NCI-H2196 (cell line): ENCODE data around the gene PLXND1.
A peak's percentile ranks its signal among the peaks of the same experiment; 100 is the strongest.

ENCODE experiments used
- DNase-seq: peaks from one replicate; lab custom pipeline; 2025; ENCODE audit not compliant: unreplicated experiment; lab: John Stamatoyannopoulos, UW

The PLXND1 gene

GRCh38 chr3:129564981-129565644, 41.4 kb downstream of the PLXND1 start:
- DNase-seq, result no peak

- no peak for DNase-seq
Observed at GRCh38 chr3:129563850-129564535, 42.5 kb downstream of the PLXND1 start.

GRCh38 chr3:129563332-129563731, 43.1 kb downstream of the PLXND1 start:
- DNase-seq, result no peak

GRCh38 chr3:129562803-129563202, 43.7 kb downstream of the PLXND1 start:
- no peak for DNase-seq

- no peak for DNase-seq
Observed at GRCh38 chr3:129561619-129562248, 44.7 kb downstream of the PLXND1 start.

GRCh38 chr3:129560911-129561594, 45.4 kb downstream of the PLXND1 start:
- peak; percentile 42 for DNase-seq

GRCh38 chr3:129560269-129560787, 46.1 kb downstream of the PLXND1 start:
- DNase-seq, result no peak

- DNase-seq, result no peak
Observed at GRCh38 chr3:129559565-129560079, 46.9 kb downstream of the PLXND1 start.

GRCh38 chr3:129558772-129559564, 47.5 kb downstream of the PLXND1 start:
- peak; percentile 34 for DNase-seq

GRCh38 chr3:129558081-129558771, 48.2 kb downstream of the PLXND1 start:
- no peak for DNase-seq

GRCh38 chr3:129557548-129557894, 49.0 kb downstream of the PLXND1 start:
- no peak for DNase-seq

GRCh38 chr3:129556890-129557547, 49.5 kb downstream of the PLXND1 start:
- DNase-seq, result no peak

- no peak for DNase-seq
Observed at GRCh38 chr3:129556358-129556695, 50.1 kb downstream of the PLXND1 start.

GRCh38 chr3:129555616-129556357, 50.7 kb downstream of the PLXND1 start:
- no peak for DNase-seq

GRCh38 chr3:129555153-129555550, 51.3 kb downstream of the PLXND1 start:
- no peak for DNase-seq

- no peak for DNase-seq
Observed at GRCh38 chr3:129554356-129555152, 51.9 kb downstream of the PLXND1 start.

GRCh38 chr3:129553719-129554118, 52.8 kb downstream of the PLXND1 start:
- no peak for DNase-seq

- DNase-seq, result no peak
Observed at GRCh38 chr3:129553171-129553570, 53.3 kb downstream of the PLXND1 start.
